Inflammatory macrophage treated with lipopolysaccharide for 4 hours (primary cell): ENCODE data around the gene SLC35G2.
"Not testable (repeated sequence)": the region's sequence is repeated elsewhere in the genome, so short reads cannot be mapped to it uniquely, and the experiment has no call there.

Experiments used
- DNase-seq: peaks from one replicate; pipeline ENCODE4 v3.0.0-alpha.2; 2020

The SLC35G2 gene

DNA sequence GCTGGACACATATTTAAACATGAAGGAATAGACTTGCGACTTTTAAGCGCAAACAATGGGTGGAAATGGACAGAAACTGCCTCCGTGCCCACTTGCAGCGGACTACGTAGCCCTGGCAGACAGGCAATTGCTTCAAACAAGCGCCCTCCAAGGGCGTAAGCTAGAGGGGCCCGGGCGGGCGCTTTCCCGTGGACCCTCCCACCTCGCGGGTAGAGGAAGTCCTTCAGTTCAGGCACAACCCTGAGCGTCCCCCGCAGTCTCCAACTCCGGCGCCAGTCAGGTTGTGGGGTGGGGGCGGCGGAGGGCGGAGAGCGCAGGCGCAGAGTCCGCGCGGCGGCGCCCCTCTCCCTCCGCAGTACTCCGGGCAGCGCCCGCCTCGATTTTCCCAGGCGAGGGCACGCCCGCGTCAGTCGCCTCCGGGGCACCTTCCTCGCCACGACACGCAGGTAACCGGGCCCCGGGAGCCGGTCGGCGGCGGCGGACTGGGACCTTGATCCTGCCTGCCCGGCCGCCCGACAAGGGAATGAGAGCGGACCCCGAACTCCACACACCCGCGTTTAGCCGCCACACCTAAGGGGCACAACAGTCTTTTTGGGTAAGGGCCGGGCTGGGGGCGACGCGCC, at the start of gene SLC35G2:
Gene SLC35G2 (plus strand): TSS at position 358 of the 623 bp plus-strand sequence. CDS start 35,335 bp downstream, outside the sequence.
- peak; percentile 8 for DNase-seq

DNA sequence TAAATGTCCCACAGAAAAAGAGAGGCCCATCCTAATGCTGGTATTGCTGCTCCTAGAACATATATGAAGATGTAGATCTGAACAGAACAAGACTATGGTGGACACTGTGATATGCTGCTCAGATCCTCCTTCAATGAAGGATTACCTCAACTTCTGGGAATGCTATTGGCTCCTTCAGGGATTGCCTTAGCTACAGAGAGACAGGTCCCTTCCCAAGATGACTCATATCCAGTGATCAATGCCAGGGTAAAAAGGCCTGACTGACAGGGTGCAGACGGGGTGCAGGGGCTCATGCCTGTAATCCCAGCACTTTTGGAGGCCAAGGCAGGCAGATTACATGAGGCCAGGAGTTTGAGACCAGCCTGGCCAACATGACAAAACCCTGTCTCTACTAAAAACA, 46.2 kb upstream of the SLC35G2 start:
- DNase-seq: no peak

DNA sequence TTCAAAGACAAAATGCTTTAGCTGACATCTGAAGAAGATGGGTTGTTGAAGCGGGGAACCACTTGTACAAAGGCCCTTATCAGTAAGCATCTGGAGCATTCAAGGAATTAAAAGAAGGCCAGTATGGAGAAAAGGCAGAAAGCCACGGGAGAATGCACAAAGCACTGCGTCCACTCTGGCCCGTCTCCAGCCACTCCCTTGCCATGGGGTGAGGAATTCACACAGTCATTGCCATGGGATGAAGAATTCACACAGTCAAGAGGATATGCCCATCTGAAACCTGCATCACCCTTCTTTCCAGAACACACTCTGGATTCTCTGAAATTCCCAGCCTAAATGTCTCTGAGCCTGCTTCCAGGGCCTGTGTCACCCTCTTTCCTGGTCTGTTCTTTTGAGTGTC, 40.1 kb upstream of the SLC35G2 start:
- no peak for DNase-seq

DNA sequence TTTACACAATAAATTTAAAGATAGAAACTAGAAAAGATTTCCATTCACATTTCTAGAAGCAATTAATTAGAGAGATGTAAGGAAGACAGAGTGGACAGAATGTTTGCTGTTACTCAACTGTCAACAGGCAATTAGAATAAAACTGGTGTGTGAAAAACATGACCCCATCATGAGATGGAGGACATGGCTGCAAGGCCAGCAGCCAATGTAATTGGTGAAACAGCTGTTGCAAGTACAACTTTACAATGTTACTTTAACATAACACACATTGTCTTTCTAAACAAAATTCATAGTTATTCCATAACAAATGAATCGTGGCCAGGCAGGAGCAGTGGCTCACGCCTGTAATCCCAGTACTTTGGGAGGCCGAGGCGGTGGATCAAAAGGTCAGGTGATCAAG, 38.2 kb upstream of the SLC35G2 start:
- DNase-seq: no peak

DNA sequence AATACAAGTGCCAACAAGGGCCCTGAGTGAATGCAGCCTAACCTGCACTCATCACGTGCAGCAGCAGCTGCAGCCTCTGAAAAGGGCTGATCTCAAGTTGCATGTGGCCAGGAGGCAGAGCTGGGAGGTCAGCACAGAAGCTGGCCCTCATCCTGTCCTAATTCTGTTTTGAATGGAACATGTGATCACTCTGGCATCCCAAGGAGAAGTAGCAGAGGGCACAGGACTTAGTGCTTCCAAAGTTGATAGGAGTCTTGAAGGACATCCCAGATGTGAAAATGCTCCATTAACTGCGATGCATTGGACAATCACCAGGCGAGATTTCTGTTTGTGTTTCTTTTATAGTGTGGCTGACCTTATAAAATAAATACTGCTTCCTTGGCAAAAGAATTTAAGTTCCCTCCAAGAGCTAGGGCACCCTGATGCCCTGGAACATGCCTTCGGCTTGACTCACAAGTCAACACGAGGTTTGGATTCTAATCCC, 35.2 kb upstream of the SLC35G2 start:
- DNase-seq: no peak

DNA sequence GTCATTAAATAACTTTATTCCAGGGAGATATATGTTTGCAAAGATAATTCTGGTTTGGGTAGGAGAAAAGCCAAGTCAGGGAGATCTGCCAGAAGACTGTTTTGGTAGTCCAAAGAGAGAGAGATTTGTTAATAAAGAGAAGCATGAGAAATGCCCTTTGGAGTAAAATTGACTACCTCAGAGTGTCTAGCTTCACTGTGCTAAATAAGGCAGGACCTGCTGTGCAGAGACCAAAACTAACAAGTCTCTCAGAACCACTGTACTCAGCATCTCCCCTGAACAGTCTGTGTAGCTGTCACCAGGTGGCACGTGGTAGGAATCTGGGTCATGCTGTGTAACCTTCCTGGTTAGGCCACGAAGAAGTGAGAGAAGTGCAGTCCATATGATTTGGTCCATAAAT, 31.6 kb upstream of the SLC35G2 start:
- peak; percentile 37 for DNase-seq

DNA sequence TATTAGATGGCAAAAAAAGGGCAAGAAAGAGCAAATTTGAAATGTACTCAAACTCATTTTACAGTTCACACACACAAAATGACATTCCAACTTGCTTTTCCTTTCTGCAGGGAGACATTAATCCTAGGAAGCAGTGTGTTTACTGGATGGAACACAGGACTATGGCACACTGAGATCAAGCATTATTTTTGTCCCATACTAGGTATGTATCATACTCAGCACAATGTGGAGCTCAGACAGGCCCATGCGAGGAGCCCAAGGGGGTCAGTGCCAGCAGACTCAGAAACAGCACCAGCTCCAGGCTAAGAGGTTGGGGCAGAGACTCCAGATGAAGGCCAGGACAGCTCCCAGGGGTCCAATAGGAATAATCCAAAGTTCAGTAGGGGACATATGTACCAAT, 30.8 kb upstream of the SLC35G2 start:
- DNase-seq: no peak

DNA sequence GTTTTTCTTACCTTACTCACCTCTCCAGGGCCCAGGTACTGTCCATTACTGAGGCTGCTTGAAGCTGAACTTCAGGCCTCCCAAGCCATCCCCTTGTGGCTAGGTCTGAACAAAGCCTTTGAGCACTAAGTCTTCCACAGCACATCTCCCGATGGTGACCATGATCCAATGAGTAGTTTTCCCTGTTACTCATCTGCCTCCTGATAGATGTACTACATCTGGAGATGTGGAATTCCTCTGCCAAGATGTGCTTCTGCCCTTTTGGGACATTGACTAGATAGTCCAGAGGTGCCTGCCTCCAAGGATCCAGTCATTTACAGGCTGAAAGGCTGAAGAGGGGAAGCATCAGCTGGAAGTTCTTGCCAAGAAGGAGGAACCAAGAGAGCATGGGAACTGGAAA, 28.9 kb upstream of the SLC35G2 start:
- DNase-seq: no peak

DNA sequence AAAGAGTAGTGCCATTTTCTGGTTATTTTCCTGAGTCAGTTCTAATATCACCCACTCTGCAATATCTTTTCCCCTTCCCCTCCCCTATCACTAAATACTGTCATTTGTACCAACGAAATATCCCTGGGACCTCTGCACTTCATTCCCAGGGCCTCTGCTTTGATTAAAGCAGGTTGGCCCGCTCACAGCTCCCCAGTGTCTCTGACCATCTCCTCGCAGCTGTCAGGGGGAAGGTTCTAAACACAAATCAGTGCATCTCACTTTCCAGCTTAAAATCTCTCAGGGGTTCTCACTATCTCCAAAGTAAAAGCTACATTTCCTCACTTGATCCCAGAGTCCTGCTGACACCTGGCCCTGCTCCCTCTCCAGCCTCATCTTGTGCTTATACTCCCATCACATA, 28.1 kb upstream of the SLC35G2 start:
- DNase-seq: no peak

DNA sequence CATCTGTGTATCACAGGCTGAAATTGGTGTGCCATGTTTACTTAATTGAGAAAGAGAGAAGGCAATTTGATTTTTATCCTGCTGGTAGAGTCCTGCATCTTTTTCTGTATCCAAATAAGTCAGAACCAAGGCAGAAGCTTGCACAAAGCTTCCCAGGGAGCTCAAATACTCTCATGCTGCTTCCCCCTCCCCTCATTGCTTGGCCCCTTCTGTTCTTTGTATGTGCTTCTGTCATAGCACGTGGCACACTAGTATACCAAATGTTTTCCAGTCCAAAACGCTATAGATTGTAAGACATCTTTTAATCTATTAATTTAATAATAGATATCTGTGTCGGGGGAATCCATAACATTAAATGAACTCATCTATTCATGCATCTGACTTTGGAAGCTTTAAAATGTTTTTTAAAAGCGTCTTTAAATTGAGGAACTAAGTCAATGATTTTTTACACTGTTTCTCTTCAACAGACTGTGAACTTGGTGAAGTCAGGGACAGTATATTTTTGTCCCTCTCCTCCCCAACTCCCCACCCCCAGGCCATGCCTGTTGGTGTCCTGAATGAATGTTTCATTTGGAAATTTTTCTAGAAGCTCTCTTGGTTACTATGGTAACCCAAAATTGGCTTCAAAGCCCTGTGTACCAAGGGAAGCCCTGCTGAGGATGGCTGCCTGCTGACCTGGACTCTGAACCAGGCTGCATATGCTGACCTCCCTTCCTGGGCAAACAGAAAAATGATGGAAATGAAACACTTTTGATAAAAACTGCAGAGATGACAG, 26.2 kb upstream of the SLC35G2 start:
- no peak for DNase-seq

DNA sequence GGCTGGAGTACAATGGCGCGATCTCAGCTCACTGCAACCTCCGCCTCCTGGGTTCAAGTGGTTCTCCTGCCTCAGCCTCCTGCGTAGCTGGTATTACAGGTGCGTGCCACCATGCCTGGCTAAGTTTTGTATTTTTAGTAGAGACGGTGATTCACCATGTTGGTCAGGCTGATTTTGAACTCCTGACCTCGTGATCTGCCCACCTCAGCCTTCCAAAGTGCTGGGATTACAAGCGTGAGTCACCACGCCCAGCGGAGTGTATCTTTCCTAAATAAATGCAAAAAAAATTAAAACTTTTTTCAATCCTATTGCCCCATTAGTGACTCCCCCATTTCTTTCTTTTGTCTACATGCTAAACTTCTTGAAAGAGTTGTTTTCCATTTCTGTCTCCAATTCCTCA, 17.8 kb upstream of the SLC35G2 start:
- DNase-seq: not testable (repeated sequence)

DNA sequence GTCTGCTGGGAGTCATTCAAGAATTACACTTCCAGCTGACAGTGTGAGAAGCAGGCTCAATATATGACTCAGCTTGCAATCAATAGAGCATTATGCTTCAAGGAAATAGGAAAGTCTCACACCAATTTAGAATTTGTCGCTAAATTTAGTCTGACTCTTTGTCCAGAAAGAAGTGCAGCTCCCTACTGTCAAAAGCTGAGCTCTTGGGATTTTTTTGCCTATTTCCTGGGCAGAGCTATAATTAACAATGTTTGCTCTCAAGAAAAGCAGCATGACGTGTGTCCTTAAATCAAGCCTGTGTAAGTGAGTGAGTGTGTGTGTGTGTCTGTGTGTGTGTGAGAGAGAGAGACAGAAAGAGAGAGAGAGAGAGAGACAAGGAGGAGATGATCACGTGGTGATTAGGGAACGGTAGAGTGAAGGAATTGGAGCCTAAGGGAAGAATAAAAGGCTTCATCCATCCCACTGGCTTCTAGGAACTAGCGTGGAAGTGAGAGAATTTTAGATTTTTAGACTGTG, 16.4 kb upstream of the SLC35G2 start:
- no peak for DNase-seq

DNA sequence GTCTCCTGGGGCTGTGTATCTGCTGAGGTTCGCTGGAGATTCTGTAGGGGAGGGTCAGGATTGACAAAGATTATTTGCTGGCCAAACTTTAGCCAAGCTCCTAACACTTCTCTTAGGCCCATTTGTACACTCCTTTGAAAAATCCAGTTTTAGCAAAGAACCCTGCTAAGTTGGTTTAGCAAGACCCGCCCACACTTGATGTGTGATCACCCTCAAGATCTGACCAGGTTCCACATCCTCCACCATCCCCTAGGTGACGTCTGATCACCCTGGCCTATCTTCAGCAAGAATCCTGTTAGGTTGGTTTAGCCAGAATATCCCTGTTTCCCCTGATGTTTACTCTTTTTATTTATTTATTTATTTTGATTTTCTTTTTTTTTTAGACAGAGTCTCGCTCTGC, 14.8 kb upstream of the SLC35G2 start:
- DNase-seq: peak; percentile 31

DNA sequence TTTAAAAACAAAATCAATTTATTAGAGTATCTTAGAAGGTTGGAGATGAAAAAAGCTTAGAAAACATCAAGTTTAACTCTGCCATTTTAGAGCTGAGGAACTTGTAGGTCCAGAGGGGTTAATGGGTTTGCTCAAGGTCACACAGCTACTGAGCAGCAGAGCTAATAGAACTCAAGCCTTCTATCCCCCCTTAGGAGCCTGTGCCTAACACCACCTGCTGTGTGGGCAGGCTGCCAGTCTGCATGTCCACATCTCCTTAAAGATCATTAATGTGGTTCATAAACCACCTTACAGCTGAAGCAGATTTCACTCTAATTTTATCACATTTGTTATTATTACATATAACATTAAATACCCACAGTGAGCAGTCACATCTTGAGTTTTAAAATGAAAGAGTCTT, 14.1 kb upstream of the SLC35G2 start:
- DNase-seq: no peak

DNA sequence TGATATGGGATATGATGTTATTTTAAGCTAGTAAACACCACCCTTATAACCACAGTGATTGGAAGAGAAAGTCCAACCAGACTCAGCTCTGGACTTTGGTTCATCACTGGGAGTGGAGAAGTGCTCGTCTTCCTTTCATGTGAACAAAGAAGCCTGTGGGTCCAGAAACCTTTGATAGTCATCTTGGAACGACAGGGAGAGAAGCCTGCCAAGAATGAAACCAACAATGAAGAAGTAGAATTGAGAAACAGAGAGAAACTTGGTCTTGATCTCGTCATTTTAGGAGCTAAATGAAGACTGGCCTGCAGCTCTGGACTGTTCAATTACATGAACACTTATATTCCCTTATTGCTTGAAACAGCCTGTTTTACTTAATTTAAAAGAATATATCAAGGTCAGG, 13.1 kb upstream of the SLC35G2 start:
- DNase-seq: peak; percentile 32

DNA sequence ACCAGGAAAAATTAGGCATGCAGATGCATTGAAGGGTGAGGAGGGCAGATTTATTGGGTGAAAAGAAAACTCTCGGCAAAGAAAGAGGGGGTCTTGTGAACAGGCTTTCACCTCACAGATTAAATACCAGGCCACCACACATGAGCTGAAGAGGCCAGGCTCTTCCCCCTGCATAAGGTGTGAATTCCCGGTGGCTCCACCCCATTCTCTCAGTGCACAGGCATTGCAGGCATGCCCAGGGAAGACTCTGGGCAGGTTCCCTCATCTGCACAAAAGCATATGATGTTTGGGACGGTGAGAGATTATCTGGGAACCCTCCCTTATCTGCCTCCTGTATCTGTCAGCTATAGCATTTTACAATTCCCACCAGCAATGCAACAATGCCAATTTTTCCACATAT, 7.2 kb upstream of the SLC35G2 start:
- DNase-seq: no peak

DNA sequence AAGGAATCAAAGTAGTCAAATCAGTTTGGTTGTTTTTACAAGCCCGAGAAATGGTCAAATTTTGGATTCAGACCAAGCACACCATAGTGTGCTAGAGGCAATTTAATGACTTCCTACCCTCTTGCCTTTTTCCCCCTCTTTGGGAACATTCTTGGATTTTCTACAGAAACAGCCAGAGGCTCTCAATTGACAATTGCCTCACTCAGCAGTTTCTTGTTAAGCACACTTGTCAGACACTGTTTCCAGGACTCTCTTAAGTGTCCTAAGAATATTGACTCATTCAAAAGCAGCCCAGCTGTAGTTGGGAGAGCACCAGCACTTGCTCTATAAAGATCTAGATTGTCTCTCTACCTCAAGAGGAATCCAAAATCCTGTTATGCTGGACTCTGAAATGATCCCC, 1.5 kb upstream of the SLC35G2 start:
- DNase-seq: no peak

DNA sequence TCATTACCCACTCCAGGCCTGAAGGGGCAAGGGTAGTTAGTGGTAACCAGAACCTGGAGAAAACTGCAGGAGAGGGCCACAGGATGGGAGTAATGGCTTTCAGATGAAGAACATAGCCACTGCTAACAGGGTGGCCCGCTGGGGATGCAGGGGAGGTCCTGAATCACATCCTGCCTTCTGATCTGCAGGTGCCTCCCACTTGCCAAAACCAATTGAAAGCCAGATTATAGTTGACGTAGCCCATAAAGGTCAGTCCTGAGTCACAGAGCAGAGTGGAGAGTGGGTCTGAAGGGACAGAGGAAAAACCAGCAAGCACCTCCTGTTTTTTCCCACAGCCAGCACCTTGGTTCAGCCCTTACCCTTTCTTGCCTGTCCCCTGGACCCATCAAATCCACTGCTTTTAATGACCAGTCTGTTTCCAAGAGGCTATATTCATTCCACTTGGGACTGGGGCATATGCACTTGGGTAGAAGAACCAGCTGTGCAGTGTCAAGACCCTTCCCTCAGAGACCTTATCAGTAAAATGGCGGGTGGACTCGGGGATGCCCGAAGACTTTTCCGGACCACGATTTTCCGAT, 646 bp upstream of the SLC35G2 start:
- DNase-seq: no peak

DNA sequence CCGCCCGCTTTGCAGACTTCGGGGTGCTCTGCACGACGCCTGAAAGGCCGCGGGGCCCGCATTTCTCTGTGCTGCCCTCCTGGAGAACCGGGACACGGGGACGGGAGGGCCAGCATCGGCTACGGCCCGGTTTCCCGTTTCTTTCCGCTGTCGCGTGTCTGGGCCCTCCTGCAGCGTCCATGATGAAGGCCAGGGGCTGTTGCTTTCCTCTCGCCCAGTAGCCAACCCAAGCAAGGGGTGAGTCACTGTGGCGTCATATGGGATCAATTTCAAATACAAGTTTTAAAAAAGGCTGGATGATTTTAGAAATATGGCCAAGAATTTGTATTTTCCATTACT, 435 bp downstream of the SLC35G2 start:
- DNase-seq: peak; percentile 16

DNA sequence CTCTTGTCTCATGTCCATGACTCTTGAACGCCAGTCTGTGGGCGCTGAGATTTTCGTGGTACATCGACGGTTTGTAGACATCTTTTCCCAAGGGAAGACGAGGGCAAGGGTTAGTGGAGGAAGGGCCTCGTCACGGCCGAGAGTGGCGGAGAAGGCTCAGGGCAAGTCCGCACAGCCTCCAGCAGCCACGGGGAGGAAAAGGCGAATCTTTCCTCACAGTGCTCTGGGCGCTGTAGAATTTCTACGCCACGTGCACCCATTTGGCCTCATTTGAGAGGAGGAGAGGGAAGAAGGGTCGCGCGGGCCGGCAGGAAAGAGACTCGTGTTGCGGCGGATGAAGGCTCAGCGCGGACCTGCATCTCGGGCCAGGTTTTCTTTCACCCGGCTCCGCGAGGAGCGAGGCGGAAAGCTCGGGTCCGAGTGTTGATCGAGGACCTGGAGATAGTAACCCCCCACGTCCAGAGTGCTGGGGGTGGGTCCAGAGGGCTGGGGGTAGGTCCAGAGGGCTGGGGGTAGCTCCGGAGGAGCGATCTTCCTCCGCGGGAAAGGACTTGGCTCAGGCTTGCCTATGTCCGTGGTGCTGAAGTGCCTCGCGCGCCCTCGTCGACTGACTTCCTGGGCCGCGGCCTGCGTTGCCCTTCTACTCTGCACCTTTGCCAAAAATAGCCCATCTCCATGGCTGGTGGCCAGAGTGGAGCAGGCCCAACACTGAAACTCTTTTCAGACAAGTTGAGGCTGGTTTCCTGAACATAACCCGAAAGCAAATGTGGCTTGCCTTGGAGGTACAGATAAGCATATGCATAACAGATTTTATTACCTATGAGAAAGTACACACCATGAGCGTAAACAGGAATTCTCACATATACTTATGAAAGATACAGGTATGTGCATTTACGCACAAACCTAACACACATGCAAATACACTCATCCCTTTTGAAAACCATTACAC, 1.1 kb downstream of the SLC35G2 start:
- DNase-seq: peak; percentile 18

DNA sequence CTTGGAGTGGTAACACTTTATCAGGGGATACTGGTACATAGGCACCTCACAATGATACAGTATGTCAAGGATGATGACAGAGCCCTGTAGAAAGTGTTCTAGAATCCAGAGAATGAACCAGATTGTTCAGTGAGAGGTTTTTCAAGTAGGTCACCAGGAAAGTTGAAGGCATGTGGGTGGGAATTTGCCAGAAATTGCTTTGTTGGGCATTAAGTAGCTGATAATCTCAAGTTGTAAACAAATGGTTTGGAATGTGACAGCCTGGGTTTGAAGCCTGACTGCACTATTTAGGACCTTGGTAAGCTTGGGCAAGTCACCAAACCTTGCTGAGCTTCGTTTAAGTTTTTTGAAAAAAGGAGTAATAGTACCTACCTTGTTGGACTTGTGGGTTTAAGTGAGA, 12.5 kb downstream of the SLC35G2 start:
- no peak for DNase-seq

DNA sequence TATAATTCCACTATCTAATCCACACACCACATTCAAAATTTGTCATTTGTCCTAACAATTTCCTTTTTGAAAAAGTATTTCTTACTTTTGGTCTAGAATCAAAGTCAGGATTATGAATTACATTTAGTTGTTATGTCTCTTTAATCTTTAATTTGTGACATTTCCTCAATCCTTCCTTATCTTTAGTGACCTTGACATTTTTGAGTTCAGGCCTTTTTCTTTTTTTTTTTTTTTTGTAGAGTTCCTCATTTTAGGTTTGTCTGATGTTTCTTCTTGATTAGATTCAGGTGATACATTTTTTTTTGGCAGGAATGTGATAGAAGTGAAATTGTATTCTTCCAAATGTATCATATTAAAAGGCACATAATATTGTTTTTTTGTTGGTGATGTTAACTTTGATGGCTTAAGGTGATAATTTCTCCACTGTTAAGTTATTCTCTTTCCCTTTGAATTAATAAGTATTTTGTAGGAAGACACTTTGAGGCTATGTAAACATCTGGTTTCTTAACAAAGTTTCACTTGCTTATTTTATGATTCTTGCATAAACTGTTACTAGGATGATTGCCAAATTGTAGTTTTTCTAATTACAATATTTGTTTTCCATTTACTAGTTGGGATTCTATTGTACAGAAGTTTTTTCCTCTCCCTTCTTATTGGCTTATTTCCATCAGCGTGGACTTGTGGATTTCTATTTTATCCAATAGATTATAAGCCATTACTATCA, 16.3 kb downstream of the SLC35G2 start:
- DNase-seq: no peak
